ENCODE measurements around the gene UGT1A9.
A peak's percentile ranks its signal among the peaks of the same experiment; 100 is the strongest.
"Not testable (repeated sequence)": the region's sequence is repeated elsewhere in the genome, so short reads cannot be mapped to it uniquely, and the experiment has no call there.

The UGT1A9 gene

DNA sequence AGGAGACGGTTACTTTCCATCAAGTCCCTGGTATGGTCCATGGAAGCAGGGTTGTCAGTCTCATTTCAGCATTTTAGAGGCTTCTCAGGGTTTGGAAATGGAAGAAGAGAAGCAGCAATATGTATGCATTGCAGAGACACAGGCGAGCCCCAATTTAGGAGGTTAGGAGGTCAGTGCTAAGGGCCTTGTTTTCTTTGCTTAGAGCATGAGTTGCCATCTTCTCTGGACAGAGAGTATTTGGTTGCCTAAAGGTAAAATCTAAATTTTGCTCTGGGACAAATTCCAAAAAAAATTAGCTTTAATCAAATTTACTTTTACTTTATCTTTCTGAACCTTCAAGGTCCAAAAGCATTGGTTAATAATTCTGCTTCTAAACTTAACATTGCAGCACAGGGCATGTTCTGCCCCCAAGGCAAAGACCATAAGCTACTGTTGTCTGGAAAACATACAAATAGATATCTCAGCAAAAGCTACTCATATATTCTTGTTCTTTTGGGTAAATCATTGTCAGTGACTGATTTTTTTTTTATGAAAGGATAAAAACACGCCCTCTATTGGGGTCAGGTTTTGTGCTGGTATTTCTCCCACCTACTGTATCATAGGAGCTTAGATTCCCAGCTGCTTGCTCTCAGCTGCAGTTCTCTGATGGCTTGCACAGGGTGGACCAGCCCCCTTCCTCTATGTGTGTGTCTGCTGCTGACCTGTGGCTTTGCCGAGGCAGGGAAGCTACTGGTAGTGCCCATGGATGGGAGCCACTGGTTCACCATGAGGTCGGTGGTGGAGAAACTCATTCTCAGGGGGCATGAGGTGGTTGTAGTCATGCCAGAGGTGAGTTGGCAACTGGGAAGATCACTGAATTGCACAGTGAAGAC lies at the start of gene UGT1A9:
Gene UGT1A9 (plus strand): TSS at position 609 of the 872 bp plus-strand sequence. CDS start 37 bp downstream, at position 646.
- DNase-seq (ENCODE audit: low spot score) = no peak

DNA sequence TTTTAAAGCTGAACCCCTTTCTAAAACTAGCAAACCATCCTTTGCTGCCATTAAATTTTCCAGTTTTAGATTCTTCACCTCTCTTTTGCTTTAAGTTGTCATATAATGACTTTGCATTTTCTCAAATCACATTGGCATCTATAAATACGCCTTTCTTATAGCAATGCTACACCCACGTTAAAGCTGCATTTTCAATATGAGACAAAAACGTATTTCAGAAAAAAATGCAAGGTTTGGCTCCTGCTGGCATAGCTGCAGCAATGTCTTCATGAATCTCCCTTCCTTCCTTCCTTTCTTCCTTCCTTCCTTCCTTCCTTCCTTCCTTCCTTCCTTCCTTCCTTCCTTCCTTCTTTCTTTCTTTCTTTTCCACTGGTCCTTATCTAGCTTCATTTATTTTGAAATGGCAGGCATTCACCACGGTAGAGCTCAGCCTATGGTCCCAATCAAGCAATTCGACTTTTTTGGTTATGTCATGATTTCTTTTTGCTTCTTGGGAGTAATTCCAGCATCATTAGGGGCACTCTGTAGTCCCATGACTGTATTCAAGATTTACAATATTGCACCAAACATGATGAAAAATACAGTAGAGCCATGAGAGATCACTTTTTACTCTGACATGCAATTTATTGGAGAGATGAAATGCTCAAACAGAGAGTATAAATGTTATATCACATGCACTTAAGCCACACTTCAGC lies 44.2 kb upstream of the UGT1A9 start:
- DNase-seq (ENCODE audit: low spot score) = no peak

DNA sequence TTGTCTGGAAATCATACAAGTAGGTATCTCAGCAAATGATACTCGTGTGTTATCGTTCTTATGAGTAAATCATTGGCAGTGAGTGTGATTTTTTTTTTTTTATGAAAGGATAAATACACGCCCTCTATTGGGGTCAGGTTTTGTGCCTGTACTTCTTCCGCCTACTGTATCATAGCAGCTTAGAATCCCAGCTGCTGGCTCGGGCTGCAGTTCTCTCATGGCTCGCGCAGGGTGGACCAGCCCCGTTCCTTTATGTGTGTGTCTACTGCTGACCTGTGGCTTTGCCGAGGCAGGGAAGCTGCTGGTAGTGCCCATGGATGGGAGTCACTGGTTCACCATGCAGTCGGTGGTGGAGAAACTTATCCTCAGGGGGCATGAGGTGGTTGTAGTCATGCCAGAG lies 35.4 kb upstream of the UGT1A9 start, which contains the start of gene UGT1A10:
Gene UGT1A10 (plus strand): TSS at position 143 of the 400 bp plus-strand sequence. CDS start 75 bp downstream, at position 218.
- not testable (repeated sequence) for DNase-seq (ENCODE audit: low spot score)

DNA sequence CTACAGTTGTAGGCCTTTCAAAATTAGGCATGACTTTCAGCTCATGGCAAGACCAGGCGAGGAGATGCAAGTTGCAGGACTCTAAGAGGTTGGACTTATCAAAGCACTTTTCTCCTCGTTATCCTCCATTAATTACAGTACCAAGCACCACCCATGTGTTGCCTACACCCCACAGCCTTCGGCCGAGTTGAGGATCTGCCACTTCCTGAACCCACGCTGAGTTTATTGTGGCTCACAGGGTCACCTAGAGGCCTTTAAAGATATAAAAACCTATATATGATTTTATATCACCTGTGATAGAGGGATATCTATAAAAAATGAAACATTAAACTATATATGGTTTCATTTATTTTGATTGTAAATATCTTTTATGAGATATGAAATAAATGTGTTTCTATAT lies 32.9 kb upstream of the UGT1A9 start:
- DNase-seq (ENCODE audit: low spot score) = no peak

DNA sequence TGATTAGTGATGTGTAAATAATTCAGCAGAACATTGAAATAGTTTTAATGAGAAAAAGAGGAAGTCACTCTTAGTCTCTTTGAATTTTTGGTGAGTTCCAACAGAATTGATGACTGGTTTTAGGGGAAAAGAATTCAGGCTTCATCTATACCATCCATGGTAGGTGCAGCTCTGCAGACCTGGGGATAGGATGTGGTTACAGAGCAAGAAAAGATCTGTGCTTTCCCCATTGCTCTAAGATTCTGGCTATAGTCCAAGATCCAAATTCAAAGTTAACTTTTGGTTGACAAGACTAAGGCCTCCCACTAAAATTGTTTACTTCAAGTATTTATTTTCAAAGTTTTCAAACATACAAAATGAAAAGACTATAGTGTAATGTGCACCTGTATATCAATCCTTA lies 31.8 kb upstream of the UGT1A9 start:
- no peak for DNase-seq (ENCODE audit: low spot score)

DNA sequence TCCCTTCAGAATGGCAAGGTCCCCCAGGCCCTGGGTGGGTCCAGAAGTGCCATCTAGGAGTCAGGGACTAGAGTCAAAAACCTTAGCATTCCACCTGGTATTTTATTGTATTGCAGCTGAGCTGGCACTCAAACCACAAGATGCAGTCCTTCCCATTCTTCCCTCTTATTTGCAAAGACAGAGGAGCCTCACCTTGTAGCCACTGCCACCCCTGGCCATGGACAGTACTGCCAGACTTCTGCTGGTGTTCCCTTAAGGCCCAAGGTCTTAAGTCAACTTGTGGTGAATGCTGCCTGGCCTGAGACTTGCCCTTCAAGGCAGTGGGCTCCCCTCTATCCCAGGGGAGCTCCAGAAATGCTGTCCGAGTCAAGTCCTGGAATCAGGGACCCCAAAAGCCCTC lies 28.6 kb upstream of the UGT1A9 start:
- peak; percentile 16 for DNase-seq (ENCODE audit: low spot score)

DNA sequence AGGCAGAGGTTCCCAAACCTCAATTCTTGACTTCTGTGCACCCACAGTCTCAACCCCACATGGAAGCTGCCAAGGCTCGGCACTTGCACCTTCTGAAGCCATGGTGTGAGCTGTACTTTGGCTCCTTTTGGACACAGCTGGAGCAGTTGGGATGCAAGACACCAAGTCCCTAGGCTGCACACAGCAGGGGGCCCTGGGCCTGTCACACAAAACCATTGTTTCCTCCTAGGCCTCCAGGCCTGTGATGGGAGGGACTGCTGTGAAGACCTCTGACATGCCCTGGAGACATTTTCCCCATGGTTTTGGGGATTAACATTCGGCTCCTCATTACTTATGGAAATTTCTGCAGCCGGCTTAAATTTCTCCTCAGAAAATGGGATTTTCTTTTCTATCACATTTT lies 25.7 kb upstream of the UGT1A9 start:
- not testable (repeated sequence) for DNase-seq (ENCODE audit: low spot score)

DNA sequence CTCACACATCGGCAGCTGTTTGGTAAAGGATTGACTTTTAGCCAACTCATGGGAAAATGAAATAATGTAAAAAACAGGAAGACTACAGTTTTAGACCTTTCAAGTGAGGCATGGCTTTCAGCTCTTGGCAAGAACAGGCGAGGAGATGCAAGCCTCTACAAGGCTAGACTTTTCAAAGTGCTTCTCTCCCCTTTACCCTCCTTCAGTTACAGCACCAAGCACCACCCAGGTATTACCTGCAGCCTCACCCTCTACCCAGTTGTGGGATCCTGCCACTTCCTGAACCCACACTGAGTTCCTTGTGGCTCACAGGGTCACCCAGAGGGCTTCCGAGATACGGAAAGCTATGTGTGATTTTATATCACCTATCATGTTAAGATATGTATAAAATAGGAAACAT lies 20.7 kb upstream of the UGT1A9 start:
- DNase-seq (ENCODE audit: low spot score) = no peak

DNA sequence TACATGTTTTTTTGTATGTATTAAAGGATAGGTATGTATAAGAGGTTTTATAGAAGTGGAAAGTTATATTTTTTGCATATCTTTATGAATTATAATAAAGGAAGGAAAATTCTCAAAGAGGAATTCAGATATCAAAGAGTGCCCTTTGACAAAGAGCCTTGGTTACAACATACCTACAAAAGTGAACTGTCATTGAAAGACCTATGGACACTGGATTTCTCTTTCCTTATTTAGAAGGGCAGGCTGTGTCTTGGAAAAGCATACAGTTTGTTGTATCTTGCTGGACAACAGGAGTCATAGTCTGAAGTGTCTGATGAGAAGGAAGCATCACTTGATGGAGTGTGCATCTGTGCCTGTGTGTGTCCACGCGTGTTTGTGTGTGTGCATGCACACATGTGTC lies 20.3 kb upstream of the UGT1A9 start:
- no peak for DNase-seq (ENCODE audit: low spot score)

DNA sequence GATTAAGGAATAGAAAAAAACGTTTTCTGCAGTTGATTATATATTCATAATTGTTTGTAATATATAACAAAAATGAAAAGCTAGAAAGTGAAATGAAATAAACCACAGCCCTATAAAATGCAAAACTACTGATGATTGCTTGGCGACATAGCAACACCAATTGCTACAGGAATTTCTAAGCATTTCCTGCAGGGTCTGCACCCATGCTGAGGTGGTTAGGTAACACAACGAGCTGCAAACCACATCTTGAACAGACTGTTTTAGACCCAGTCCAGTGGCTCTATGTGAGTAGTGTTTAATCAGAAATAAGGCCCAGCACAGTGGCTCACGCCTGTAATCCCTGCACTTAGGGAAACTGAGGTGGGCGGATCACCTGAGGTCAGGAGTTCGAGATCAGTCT lies 17.2 kb upstream of the UGT1A9 start:
- DNase-seq (ENCODE audit: low spot score) = no peak

DNA sequence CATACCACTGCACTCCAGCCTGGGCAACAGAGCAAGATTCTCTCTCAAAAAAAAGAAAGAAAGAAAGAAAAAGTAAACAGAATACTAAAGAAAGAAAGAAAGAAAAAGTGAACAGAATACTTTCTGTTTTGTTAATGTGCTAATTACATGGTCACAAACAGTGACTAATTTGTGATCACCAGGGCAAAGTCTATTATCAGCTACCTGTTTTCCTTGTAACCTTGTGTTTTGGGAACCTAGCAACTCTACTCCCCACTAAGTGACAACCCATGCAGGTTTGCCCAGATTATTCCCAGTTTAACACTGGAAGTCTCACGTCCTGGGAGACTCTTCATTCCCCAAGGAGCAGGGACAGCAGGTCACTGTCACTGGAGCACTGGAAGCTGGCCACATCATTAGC lies 16.7 kb upstream of the UGT1A9 start:
- no peak for DNase-seq (ENCODE audit: low spot score)

DNA sequence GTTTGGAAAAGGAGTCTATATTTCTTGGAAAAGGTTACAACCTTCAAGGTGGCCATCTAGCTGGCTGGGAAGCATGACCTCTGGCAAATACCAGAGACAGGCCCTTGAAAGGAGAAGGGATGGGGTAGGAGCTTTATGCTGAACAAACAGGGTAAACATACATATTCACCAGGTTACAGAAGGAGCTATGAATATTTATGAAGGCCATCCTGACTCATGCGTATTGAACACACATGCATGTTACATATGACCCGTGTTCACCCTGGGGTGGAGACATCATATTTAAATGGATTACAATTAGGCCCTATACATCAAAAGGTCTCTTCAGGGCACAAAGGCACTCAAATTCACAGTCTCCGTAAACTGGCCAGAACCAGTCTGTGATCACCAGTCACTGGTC lies 15.8 kb upstream of the UGT1A9 start:
- not testable (repeated sequence) for DNase-seq (ENCODE audit: low spot score)

DNA sequence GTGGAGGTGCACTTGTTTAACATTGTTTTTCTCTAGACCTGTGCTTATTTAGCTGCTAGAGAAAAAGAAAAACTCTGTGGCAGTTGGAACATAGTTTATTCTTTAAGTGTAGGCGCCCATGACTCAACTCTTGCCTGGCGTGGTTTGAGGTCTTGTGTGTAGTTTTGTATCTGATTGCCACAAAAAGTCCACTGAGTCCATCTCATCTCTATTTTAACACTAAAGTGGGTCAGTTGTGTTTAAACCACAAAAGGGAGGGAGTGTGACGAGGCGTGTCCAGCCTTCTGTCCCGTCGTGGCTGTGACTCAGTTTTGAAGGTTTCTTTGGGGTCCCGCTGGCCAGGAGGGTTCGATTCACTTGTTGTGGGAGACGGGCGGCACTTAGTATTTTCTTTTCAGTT lies 15.3 kb upstream of the UGT1A9 start:
- no peak for DNase-seq (ENCODE audit: low spot score)

DNA sequence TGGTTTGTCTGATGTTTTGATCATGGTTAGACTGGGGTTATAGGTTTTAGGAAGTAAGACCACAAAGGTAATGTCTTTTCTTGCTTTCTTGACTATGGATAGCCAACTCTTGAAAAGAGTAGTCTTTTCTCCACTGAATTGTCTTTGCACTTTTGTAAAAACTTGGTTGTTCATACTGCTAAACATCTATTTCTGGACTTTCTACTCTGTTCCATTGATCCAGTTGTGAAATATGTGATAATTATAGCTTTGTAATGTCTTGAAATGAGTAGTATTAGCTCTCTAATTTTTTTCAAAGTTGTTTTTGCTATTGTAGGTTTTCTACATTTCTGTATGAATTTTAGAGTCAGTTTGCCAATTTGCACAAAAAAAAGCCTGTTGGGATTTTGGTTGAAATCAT lies 13.1 kb upstream of the UGT1A9 start:
- DNase-seq (ENCODE audit: low spot score) = no peak

DNA sequence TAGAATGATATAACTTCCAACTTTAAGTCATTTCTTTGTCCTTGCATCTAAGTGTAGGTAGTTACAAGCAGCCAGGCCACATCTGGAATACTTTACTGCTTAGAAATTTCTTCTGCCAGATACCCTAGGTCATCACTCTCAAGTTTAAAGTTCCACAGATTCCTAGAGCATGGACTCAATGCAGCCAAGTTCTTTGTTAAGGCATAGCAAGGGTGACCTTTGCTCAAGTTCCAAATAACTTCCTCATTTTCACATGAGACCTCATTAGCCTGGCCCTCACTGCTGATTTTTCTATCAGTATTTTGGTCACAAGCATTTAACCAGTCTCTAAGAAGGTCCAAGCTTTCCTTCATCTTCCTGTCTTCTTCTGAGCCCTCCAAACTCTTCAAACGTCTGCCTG lies 7.8 kb upstream of the UGT1A9 start:
- DNase-seq (ENCODE audit: low spot score) = no peak

DNA sequence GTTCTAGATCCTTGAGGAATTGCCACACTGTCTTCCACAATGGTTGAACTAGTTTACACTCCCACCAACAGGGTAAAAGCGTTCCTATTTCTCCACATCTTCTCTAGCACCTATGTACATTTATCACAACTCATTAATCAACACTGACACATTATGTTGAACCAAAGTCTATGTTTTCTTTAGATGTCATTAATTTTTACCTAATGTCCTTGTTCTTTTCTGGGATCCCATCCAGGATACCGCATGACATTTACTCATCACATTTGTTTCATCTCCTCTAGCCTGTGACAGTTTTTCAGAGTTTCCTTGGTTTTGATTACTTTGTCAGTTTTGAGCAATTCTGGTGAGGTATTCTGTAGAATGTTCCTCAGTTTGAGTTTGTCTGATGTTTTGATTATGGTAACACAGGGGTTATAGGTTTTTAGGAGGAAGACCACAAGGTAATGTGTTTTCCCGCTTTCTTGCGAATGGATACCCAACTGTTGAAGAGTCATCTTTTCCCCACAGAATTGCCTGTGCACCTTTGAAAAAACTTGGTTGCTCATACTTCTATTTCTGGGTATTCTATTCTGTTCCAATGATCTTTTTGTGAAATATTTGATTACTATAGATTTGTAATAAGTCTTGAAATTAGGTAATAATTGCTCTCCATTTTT lies 3.0 kb upstream of the UGT1A9 start:
- no peak for DNase-seq (ENCODE audit: low spot score)

DNA sequence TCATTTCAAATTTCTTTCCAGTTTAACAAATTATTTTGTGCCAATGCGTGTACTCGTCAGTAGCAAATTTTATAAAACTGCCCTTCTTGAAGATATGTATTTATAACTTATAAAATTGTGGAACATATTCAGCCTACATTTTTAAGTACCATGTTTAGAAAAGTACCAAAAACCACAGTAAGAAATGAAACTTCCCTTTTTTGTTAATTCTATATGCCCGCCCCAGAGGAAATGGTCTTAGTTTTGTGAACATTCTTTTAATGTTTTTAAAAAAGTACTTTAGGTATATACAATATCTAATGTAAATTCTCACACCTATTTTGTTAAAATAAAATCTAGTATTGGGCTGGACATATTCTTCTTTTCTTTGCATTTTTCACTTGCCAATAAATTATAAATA lies 1.2 kb downstream of the UGT1A9 start:
- no peak for DNase-seq (ENCODE audit: low spot score)

DNA sequence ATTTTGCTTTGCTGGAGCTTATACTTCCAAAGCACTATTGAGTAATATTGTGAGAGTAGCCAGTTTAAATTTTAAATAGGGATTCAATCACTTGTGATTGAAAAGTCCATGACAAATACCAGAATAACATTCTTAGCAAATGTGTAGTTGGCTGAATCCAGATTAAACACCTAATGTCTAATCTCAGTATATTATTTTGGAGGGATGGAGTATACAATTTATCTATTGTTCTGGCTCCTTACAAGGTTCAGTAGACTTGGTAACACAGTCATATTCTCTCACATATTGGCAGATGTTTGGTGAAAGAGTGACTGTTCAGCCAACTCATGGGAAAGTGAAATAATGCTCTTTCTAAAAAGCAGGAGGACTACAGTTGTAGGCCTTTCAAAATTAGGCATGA lies 2.2 kb downstream of the UGT1A9 start:
- no peak for DNase-seq (ENCODE audit: low spot score)

DNA sequence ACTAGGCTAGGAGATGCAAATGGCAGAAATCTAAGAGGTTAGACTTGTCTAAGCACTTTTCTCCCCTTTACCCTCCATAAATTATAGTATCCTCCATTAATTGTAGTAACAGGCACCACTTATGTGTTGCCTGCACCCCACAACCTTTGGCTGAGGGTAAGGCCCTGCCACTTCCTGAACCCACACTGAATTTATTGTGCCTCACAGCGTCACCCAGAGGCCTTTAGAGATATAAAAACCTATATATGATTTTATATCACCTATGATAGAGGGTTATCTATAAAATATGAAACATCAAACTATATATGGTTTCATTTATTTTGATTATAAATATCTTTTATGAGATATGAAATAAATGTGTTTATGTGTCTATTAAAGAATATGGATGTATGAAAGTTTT lies 2.6 kb downstream of the UGT1A9 start:
- DNase-seq (ENCODE audit: low spot score) = no peak

DNA sequence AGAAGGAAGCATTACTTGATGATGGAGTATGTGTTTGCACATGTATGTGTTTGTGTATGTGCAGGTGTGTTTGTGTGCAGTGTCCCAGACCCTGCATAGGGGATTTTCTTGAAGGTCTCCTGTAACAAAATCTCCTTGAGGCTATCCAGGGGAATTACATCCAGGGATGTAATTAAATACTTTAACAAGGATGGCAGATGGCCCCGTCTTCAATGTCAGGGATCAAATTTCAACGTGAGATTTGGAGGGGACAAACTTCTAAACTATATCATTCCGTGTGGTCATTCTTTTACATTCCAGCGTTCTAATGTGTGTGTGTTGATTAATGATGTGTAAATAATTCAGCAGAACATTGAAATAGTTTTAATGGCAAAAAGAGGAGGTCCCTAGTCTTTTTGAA lies 3.3 kb downstream of the UGT1A9 start:
- DNase-seq (ENCODE audit: low spot score) = peak; percentile 19

DNA sequence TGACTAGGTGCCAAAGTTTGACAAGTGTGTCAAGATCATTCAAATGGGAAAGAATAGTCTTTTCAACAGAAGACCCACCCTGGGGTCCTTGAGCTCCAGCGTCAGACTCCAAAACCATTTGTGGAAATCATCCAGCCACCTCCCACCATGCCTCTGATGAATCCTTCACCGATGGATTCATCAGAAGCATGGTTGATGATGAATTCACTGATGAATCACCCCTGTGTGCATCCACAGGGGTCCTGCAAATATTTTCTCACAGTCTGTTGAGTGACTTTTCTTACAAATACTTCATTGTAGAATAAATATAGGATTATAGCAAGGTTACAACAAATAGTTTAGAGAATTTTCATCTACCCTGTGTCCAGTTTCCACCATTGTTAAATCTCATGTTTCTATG lies 4.3 kb downstream of the UGT1A9 start:
- DNase-seq (ENCODE audit: low spot score) = no peak

DNA sequence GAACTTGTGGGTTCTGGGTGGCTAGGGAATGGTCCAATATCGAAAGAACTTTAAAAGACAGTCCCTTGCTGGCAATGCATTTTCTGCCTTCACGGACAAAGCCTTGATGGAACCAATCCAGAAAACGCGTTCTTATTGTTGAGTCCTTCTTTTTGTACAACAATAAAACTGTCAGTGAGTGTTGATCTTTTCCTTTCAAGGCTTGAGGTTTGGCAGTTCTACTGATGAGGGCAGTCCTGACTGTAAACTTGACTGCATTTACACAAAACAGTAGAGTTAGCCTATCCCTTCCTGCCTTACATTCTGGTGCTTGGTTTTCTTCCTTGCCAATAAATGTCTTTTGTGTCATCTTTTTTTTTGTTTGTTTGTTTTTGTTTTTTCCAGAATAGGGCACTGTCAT lies 7.5 kb downstream of the UGT1A9 start:
- DNase-seq (ENCODE audit: low spot score) = no peak

All from iPS-NIHi11 (cell line).